HG02943 (cell line): ENCODE measurements around the gene FOXS1.

Source experiments
- ATAC-seq: cut with Tn5 transposase; IDR thresholded peaks from one replicate; pipeline ENCODE4 v1.9.1; 2021; ENCODE audit warnings: mild to moderate bottlenecking, low read depth, moderate library complexity; ENCODE audit not compliant: unreplicated experiment

FOXS1 gene

GRCh38 chr20:31803552-31804291 is 41.7 kb downstream of the FOXS1 start:
- no peak for ATAC-seq

GRCh38 chr20:31801508-31801907 is 43.9 kb downstream of the FOXS1 start:
- ATAC-seq, result no peak

GRCh38 chr20:31797364-31797763 is 48.0 kb downstream of the FOXS1 start:
- no peak for ATAC-seq
